Measurements from ENCODE around the gene MEGF6. TPM values are rescaled to one million over a fixed set of nuclear protein-coding genes. Genes with fewer than 3 reads are reported as not detected.

Gene MEGF6
- total and polyA plus RNA-seq, 2 of the 8 experiments (the other 6 are each of a cell fraction or from before 2014, with no cell fraction given) = 4.1 to 14.8 TPM

DNA sequence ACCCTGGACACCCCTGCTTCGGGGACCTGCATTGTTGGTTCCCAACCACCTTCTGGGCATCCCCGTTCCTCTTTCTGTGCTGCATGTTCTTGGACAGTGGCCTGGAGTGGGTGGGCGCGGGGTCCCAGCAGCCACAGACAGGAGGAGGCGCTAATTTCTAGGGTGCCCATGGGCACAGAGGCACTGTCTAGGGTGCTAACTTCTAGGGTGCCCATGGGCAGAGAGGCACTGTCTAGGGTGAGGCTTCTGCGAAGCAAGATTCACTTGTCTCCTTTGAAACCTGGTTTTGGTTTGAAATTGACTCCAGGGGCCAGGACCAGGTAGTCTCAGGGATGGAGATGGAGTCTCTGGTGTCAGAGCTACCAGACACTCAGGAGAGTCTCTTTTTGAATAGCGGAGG is 815 bp upstream of the MEGF6 start:
- H3K4me3 ChIP-seq (ENCODE audit: extremely low read depth in 1 of 4, insufficient read depth in 2 of 4, low read depth in 3 of 4, low read length in 4 of 4) = peak overlapping the region in 3 of 4 experiments; percentile 17 to 49 (median 36); a peak in 4 of 8 replicates
- H2AFZ ChIP-seq (ENCODE audit: low read length) = no peak overlapping the region
- peaks cover 0 to 9% of the 10 kb centered on the region in 2 experiments; a peak in 1 of 4 replicates for H3K79me2 ChIP-seq (ENCODE audit: control insufficient read depth in 1 of 2, insufficient read depth in 2 of 2, low read length in 2 of 2)
- no peaks in the 10 kb centered on the region for H3K36me3 ChIP-seq (ENCODE audit: control insufficient read depth in 2 of 4, insufficient read depth in 4 of 4, low read length in 3 of 4)
- ChIA-PET CTCF (ENCODE audit: partially characterized antibody) (interaction anchor here (1.4 to 1.8 kb wide), 2 partner anchors 29 to 53 kb away, joined by 3 to 6 read pairs; no protein-coding TSS in a partner anchor), POLR2A (ENCODE audit: partially characterized antibody) (interaction anchor here (0.8 kb wide), 1 partner anchor 20 kb away, joined by 3 read pairs; no protein-coding TSS in a partner anchor)
- FAIRE-seq (no peak), DNase-seq (ENCODE audit: low read depth in 1 of 2, low spot score in 2 of 2) (no peak)
- no peak overlapping the region for H3K56ac ChIP-seq (replicated peaks; ENCODE audit: insufficient read length, low read depth, low read length)
- peaks cover 3 to 16% (median 12%) of the 10 kb centered on the region in 4 experiments for H3K27me3 ChIP-seq (replicated peaks in 1 of 4; ENCODE audit: control insufficient read depth in 3 of 4, extremely low read depth in 1 of 4, insufficient read depth in 3 of 4, low read length in 3 of 4)
- no peak overlapping the region for H3K23ac ChIP-seq (ENCODE audit: insufficient read length)
- H2AK5ac ChIP-seq (ENCODE audit: low read depth, low read length) = no peak overlapping the region
- H3K27ac ChIP-seq (ENCODE audit: low read depth, low read length) = no peak overlapping the region
- no peaks in the 10 kb centered on the region; the same call in 1 of the 2 replicates for H3K79me1 ChIP-seq (ENCODE audit: low read depth, low read length)
- H3K4me1 ChIP-seq (replicated peaks in 1 of 4; ENCODE audit: control insufficient read depth in 3 of 4, insufficient read depth in 4 of 4, low read length in 3 of 4) = peaks cover 0 to 37% (median 22%) of the 10 kb centered on the region in 4 experiments; a peak in 6 of 7 replicates
- H4K20me1 ChIP-seq (replicated peaks in 1 of 2; ENCODE audit: control insufficient read depth in 1 of 2, insufficient read depth in 2 of 2, low read length in 2 of 2) = peaks cover 2 to 5% of the 10 kb centered on the region in 2 experiments
- no peak overlapping the region for H4K5ac ChIP-seq (ENCODE audit: insufficient read length, low read depth, low read length)
- no peak overlapping the region for H3K9ac ChIP-seq (replicated peaks in 1 of 4; ENCODE audit: extremely low read depth in 1 of 4, low read depth in 3 of 4, low read length in 3 of 4)
- H3K4ac ChIP-seq (replicated peaks; ENCODE audit: insufficient read length, low read depth, low read length) = no peak overlapping the region
- peak overlapping the region; percentile 68 to 83 for H3K4me2 ChIP-seq (ENCODE audit: insufficient read depth in 1 of 2, low read depth in 2 of 2, low read length in 2 of 2)
- peaks cover 11% of the 10 kb centered on the region; the same call in 1 of the 2 replicates for H3K23me2 ChIP-seq (ENCODE audit: low read depth, low read length)
- no peak overlapping the region for H2BK20ac ChIP-seq (ENCODE audit: low read length)
- H2BK15ac ChIP-seq (ENCODE audit: low read length) = peak overlapping the region; percentile 16; the same call in 1 of the 2 replicates
- H3K18ac ChIP-seq (ENCODE audit: extremely low read depth, low read length) = peak overlapping the region; percentile 60; the same call in 1 of the 2 replicates
- TF ChIP-seq SP4 (IDR thresholded peaks at IDR 0.05; ENCODE audit: low read length) = no peak
- TF ChIP-seq TEAD4 (IDR thresholded peaks at IDR 0.05; ENCODE audit: low read depth, low read length) = no peak
- TF ChIP-seq CHD1 (IDR thresholded peaks at IDR 0.05; ENCODE audit: low read depth, low read length) = no peak
- TF ChIP-seq EZH2 (IDR thresholded peaks at IDR 0.05; ENCODE audit: low read depth, low read length, severe bottlenecking) = no peak
- 76% methylated on average over 7 of the region's 7 CpGs; no CpG with 5 or more reads in 1 of the 2 experiments for WGBS, 2 experiments (ENCODE audit: extremely low coverage in 1 of 2, insufficient coverage in 1 of 2, insufficient read length in 1 of 2, insufficient replicate concordance in 2 of 2, low coverage in 1 of 2, low lambda C conversion rate in 2 of 2, missing lambda C conversion rate in 1 of 2)
- H2BK12ac ChIP-seq (ENCODE audit: low read depth, low read length) = peak overlapping the region; percentile 90; the same call in 1 of the 2 replicates
- no peak overlapping the region for H3K14ac ChIP-seq (ENCODE audit: insufficient read length)
- no peaks in the 10 kb centered on the region for H3K9me3 ChIP-seq (ENCODE audit: insufficient read depth in 2 of 2, low read depth in 1 of 2, low read length in 1 of 2)
- H4K8ac ChIP-seq (ENCODE audit: extremely low read depth, insufficient read depth, low read length) = no peak overlapping the region
- peak overlapping the region; percentile 76 for H4K91ac ChIP-seq (replicated peaks; ENCODE audit: insufficient read length, low read length)
- H2BK120ac ChIP-seq (replicated peaks; ENCODE audit: low read depth, low read length) = no peak overlapping the region
- H2BK5ac ChIP-seq (ENCODE audit: low read depth, low read length) = peak overlapping the region; percentile 88; the same call in 1 of the 2 replicates

Measured in H1 (cell line).